Activated naive CD8-positive, alpha-beta T cell treated with anti-CD3 and anti-CD28 coated beads, Interleukin-2, amount 50 U/mL, for 16 hours (primary cell): ENCODE data around the gene COX7A2.

Experiments used
- DNase-seq: peaks from one replicate; pipeline ENCODE4 v3.0.0-alpha.2; 2020; ENCODE audit warnings: low read depth, low spot score

COX7A2 gene

DNA sequence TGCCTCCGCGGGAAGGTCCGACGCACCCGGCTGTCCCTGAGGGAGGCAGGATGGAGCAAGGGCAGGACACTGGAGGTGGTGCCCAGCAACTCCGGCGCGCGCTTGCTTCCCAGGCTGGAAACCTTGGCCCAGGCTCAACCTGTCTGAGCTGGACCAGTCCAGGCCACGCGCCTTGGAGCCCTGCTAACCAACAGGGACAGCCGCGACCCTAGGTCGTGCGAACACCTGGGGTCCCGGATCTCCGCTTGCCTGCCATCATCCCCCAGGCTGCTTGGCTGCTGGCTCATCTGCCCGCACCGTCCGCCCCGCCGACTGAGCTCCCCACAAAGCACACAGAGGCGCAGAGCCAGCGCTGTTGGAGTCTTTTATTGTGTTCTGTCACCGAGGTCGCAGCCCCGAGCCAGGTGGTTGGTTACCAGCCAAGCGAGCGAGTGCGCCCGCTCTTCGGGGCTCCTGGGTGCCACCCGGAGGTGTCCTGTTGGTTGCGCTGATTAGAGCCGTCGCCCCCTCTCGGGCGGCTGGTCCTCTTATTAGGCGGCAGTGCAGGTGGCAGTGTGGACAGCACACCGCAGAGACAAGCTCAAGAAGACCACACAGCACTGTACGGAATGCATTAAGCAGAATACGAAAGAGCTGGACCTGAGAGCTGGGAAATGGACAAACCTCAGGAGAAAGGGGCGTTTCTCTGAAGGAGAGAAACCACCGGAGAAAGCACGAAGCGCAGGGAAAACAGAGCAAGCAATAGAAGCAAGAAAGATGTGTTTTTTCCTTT, 41.5 kb downstream of the COX7A2 start:
- no peak for DNase-seq

DNA sequence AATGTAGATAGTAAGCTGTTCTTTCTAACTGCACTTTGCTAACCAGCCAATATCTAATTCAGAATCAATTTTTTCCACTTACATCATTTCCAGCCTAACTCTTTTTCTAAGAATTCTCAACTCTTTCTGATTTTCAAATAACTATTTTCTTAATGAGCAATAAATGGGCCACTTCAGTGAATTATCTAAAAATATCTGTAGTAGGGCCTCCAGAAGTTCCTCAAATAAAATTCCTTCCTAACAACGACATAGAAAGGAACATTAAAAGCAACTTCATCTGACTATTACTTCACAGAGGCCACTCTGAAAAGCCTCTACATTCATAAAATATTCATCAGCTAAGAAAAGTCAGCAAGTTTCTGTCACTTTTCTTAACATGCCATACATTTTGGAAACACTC, 42.6 kb downstream of the COX7A2 start:
- DNase-seq: no peak

DNA sequence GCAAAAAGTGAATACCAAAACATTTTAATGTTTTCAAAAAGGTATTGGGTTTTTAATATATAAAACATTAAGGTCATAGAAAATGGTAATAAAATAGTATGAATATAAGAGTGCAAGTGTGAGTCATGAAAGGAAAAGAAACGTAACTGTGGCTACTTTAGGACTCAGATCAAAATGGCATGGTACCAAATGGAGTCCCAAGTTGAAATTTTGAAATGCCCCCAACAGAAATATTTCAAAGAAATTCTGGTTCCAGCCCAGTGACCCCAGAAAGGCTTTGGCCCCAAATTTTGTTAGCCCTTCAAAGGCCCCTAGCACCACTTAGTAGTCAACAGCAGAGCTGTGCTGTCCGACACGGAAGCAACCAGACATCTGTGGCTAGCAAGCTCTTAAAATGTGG, 43.7 kb downstream of the COX7A2 start:
- DNase-seq: no peak

DNA sequence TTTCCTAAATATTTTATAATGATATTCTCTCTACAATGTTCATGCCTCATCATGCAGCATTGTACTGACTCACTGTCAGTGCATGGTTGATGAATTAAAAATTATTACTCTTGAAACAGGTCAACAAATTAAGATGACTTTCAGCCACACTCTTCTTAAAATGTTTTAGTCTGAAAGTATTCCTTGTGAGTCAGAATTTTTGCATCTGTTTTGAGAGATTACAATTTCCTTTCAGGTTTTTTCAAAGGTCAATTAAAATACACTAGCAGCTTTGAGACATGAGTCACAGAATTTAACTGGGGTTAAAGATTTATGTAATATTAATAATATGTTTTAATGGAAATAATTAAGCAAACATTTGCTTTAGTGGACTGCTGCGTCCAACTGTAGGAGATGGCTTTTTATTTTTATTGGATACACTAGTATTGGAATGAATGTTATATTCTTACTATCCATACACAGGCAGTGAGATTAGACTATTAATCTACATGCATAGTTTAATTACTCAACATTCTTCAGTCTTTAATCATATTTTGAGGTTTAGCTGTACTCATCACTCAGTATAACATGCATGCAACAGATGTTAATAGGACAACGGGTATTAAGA, 47.4 kb downstream of the COX7A2 start:
- DNase-seq: no peak

DNA sequence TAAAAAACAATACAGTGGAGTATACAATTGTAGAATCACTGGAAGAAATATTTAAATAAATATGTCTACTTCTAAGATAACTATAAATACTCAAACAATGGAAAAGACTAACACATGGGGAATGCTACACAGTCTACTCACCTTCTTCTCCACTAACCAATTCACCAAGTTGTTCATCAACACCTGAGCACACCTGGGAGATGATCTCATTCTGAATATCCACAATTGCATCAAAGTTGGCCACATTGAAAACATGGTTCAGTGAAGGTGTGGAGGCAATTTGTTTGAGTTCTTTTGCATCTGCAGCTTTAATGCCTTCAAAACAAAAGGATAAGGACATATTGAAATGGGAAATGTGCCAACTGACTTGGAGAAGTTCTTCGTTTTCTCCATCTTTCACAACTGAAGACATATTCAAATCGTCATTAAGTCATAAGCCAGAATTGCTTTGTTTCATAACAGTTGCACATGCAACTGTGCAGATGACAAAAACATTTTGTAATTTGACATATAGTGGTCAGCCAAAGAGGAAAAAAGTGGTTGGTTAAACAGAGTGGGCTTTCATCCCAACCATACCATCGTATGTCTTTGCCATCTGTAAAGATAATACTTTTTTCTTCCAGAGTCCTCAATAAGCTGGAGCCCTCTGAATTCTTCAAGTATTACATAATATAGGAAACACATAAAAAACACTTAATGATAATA, 55.2 kb downstream of the COX7A2 start:
- DNase-seq: no peak
